SU-DHL-6 (cell line): ENCODE measurements around the gene ADGRD1.
"Not testable (repeated sequence)": the region's sequence is repeated elsewhere in the genome, so short reads cannot be mapped to it uniquely, and the experiment has no call there.

Experiments used
- CTCF ChIP-seq: fragments of 200-600 bp; sonication (generic); IDR thresholded peaks from one replicate; pipeline ENCODE4 v1.5.1; 2017; ENCODE audit warnings: antibody characterized with exemption, mild to moderate bottlenecking, low read length, moderate library complexity; ENCODE audit not compliant: insufficient read depth, poor library complexity, severe bottlenecking
- EZH2phosphoT487 ChIP-seq: fragments of 200-600 bp; sonication (generic), shearing (Covaris generic); conservative IDR thresholded peaks from 2 replicates; pipeline ENCODE4 v1.6.1; 2018; ENCODE audit warnings: mild to moderate bottlenecking, antibody characterized with exemption, low read length, moderate library complexity, mixed read lengths

GRCh38 chr12:131071950-131072349 lies 118.2 kb downstream of the ADGRD1 start:
- TF ChIP-seq CTCF, EZH2phosphoT487: not testable (repeated sequence)
